PFSK-1 (cell line): ENCODE results near the gene NHSL2.

Source experiments
- POLR2AphosphoS5 ChIP-seq: IDR thresholded peaks from 2 replicates; pipeline ENCODE4 v1.6.1; 2012; ENCODE audit warnings: low read depth, mild to moderate bottlenecking, control low read depth, low read length, moderate library complexity
- TAF1 ChIP-seq: IDR thresholded peaks from 2 replicates; pipeline ENCODE4 v1.6.1; 2012; ENCODE audit warnings: low read length, control low read depth, borderline replicate concordance; ENCODE audit not compliant: insufficient read depth

GRCh38 chrX:72169008-72169728, 258.5 kb downstream of the NHSL2 start:
- TF ChIP-seq TAF1 (no peak), POLR2AphosphoS5 (no peak)
